ENCODE measurements around the gene HBEGF.

GRCh38 chr5:140295414-140295813 is 51.0 kb downstream of the HBEGF start:
- TF ChIP-seq, protein P1, sequence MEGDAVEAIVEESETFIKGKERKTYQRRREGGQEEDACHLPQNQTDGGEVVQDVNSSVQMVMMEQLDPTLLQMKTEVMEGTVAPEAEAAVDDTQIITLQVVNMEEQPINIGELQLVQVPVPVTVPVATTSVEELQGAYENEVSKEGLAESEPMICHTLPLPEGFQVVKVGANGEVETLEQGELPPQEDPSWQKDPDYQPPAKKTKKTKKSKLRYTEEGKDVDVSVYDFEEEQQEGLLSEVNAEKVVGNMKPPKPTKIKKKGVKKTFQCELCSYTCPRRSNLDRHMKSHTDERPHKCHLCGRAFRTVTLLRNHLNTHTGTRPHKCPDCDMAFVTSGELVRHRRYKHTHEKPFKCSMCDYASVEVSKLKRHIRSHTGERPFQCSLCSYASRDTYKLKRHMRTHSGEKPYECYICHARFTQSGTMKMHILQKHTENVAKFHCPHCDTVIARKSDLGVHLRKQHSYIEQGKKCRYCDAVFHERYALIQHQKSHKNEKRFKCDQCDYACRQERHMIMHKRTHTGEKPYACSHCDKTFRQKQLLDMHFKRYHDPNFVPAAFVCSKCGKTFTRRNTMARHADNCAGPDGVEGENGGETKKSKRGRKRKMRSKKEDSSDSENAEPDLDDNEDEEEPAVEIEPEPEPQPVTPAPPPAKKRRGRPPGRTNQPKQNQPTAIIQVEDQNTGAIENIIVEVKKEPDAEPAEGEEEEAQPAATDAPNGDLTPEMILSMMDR (IDR thresholded peaks at IDR 0.05; ENCODE audit: insufficient read depth, low read depth, low read length) = no peak
- no peak for TF ChIP-seq EZH2 (IDR thresholded peaks at IDR 0.05; ENCODE audit: insufficient read depth, low read length)

Measured in astrocyte (in vitro differentiated cells and primary cell).